Measurements from ENCODE around the gene GOLIM4.

The GOLIM4 gene

DNA sequence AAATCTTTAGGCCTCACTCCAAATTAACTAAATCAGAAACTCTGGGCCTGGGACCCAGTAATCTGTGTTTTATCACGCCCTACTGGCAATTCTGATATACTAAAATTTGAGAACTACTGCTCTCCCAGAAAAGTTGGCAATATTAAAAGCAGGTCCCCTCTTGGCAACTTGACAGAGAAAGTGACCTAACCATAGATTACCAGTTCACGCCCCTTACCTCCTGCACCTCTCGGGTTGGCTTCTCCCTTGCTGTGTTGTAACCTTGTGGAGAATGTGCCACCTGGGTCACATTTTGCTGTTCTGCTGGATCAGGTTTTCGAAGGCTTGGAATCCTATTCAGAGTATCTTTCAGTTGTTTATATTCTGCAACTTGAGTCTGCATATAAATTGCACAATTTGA, 59.1 kb downstream of the GOLIM4 start:
- no peak for DNase-seq (ENCODE audit: low read depth)
- H3K4me3 ChIP-seq (ENCODE audit: low read length) = no peak overlapping the region
- TF ChIP-seq, protein P1, sequence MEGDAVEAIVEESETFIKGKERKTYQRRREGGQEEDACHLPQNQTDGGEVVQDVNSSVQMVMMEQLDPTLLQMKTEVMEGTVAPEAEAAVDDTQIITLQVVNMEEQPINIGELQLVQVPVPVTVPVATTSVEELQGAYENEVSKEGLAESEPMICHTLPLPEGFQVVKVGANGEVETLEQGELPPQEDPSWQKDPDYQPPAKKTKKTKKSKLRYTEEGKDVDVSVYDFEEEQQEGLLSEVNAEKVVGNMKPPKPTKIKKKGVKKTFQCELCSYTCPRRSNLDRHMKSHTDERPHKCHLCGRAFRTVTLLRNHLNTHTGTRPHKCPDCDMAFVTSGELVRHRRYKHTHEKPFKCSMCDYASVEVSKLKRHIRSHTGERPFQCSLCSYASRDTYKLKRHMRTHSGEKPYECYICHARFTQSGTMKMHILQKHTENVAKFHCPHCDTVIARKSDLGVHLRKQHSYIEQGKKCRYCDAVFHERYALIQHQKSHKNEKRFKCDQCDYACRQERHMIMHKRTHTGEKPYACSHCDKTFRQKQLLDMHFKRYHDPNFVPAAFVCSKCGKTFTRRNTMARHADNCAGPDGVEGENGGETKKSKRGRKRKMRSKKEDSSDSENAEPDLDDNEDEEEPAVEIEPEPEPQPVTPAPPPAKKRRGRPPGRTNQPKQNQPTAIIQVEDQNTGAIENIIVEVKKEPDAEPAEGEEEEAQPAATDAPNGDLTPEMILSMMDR (IDR thresholded peaks at IDR 0.05; ENCODE audit: insufficient read depth, low read depth, low read length, missing control alignments) = no peak

DNA sequence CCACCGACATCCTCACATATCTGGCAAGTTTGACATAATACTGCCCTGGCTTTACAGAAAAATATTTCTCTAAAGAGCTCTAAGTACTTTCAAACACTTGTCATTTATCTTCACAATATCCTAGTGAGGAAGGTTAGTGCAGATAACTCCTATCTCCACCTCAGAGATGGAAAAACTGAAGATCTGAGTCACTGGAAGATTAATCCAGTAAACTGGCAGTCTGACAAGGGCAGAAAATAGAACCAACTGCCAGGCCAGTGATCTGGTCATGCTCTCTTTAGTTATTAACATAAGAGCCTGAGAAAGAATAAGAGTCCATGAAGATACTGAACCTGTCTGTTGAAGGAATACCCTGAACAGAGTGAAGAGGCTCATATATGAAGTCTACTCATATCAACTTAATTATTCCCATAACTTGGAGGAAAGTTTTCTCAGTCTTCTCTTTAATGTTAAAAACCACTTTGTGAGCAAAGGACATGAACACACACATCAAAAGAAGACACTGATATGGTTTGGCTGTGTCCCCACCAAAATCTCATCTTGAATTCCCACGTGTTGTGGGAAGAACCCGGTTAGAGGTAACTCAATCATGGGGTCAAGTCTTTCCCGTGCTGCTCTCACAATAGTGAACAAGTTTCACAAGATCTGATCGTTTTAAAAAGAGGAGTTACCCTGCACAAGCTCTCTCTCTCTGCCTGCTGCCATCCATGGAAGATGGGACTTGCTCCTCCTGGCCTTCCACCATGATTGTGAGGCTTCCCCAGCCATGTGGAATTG, 61.4 kb downstream of the GOLIM4 start:
- H3K4me3 ChIP-seq (ENCODE audit: low read length) = no peak overlapping the region
- TF ChIP-seq, protein P1 (IDR thresholded peaks at IDR 0.05; ENCODE audit: insufficient read depth, low read depth, low read length, missing control alignments) = no peak
- peak; percentile 13 for DNase-seq (ENCODE audit: low read depth)

DNA sequence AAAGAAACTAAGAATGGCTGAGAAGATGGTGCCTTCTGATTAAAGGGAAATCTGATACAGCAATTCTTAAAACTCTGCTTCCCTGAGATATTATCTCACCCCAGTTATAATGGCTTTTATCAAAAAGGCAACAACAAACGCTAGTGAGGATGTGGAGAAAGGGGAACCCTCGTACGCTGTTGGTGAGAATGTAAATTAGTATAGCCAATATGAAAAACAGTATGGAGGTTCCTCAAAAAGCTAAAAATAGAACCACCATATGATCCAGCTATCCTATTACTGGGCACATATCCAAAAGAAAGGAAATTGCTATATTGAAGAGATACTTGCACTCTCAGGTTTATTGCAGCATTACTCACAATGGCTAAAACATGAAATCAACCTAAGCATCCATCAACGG, 65.1 kb downstream of the GOLIM4 start:
- TF ChIP-seq, protein P1 (IDR thresholded peaks at IDR 0.05; ENCODE audit: insufficient read depth, low read depth, low read length, missing control alignments) = no peak
- H3K4me3 ChIP-seq (ENCODE audit: low read length) = no peak overlapping the region
- no peak for DNase-seq (ENCODE audit: low read depth)

- no peak for DNase-seq (ENCODE audit: low read depth)
- TF ChIP-seq, protein P1 (IDR thresholded peaks at IDR 0.05; ENCODE audit: insufficient read depth, low read depth, low read length, missing control alignments) = no peak
- no peak overlapping the region for H3K4me3 ChIP-seq (ENCODE audit: low read length)
Observed at GRCh38 chr3:168029705-168030104, 66.0 kb downstream of the GOLIM4 start.

GRCh38 chr3:168028086-168028485, 67.6 kb downstream of the GOLIM4 start:
- no peak overlapping the region for H3K4me3 ChIP-seq (ENCODE audit: low read length)
- TF ChIP-seq, protein P1 (IDR thresholded peaks at IDR 0.05; ENCODE audit: insufficient read depth, low read depth, low read length, missing control alignments) = no peak
- DNase-seq (ENCODE audit: low read depth) = no peak

GRCh38 chr3:168026764-168027163, 69.0 kb downstream of the GOLIM4 start:
- no peak for DNase-seq (ENCODE audit: low read depth)
- TF ChIP-seq, protein P1 (IDR thresholded peaks at IDR 0.05; ENCODE audit: insufficient read depth, low read depth, low read length, missing control alignments) = no peak
- H3K4me3 ChIP-seq (ENCODE audit: low read length) = no peak overlapping the region

DNA sequence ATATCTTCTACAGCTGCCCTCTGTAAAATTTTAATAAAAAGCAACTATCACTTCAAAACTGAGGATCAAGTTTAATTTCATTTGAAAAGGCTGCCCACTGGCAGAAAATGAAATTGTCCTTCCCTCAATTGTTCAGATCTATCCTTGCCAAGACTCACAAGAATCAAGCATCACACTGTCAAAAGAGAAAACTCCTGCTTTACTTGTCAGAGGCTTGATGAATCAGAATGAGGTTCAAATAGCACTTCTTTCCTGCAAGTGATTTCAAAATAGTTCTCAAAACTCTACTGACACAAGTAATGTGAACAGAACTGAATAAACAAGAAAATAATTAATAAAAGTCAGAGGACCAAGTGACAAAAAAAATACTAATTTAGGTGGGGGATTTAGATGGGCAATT, 70.6 kb downstream of the GOLIM4 start:
- no peak overlapping the region for H3K4me3 ChIP-seq (ENCODE audit: low read length)
- TF ChIP-seq, protein P1 (IDR thresholded peaks at IDR 0.05; ENCODE audit: insufficient read depth, low read depth, low read length, missing control alignments) = no peak
- peak; percentile 39 for DNase-seq (ENCODE audit: low read depth)

Measured in epithelial cell of esophagus (primary cell).